Hematopoietic multipotent progenitor cell (in vitro differentiated cells): ENCODE data around the gene UGGT2. TPM values are rescaled to one million over a fixed set of nuclear protein-coding genes. Genes with fewer than 3 reads are reported as not detected.
A peak's percentile ranks its signal among the peaks of the same experiment; 100 is the strongest.
"Not testable (repeated sequence)": the region's sequence is repeated elsewhere in the genome, so short reads cannot be mapped to it uniquely, and the experiment has no call there.

Source experiments
- DNase-seq, 3 donors: peaks; one replicate each; pipeline ENCODE4 v3.0.0-alpha.2; 2011 to 2015; ENCODE audit warnings: low read depth in 2 of 3, low spot score in 2 of 3
- total RNA-seq: library from RNA; depleted of rRNA; stranded (reverse); fragments of >200 nt; gene quantifications from one replicate; pipeline ENCODE4 v1.2.3, GENCODE V29; 2012

Gene UGGT2
- total RNA-seq, 1 donor: 6.5 TPM

GRCh38 chr13:96050955-96051354 is 2.2 kb downstream of the UGGT2 start:
- not testable (repeated sequence) for DNase-seq

GRCh38 chr13:96046449-96047126 is 6.6 kb downstream of the UGGT2 start:
- DNase-seq: not testable (repeated sequence)

GRCh38 chr13:96044238-96044637 is 9.0 kb downstream of the UGGT2 start:
- DNase-seq: no peak

- DNase-seq: no peak
These were observed 11.7 kb downstream of the UGGT2 start for GRCh38 chr13:96041326-96042110.

GRCh38 chr13:96036515-96036914 is 16.7 kb downstream of the UGGT2 start:
- DNase-seq: no peak

- no peak for DNase-seq
These were observed 18.5 kb downstream of the UGGT2 start for GRCh38 chr13:96034662-96035061.

- no peak for DNase-seq
These were observed 19.8 kb downstream of the UGGT2 start for GRCh38 chr13:96033220-96034015.

GRCh38 chr13:96032717-96033116 is 20.5 kb downstream of the UGGT2 start:
- no peak for DNase-seq

- DNase-seq: no peak
These were observed 24.2 kb downstream of the UGGT2 start for GRCh38 chr13:96029002-96029401.

GRCh38 chr13:96027496-96027895 is 25.7 kb downstream of the UGGT2 start:
- no peak for DNase-seq

GRCh38 chr13:96025283-96025682 is 27.9 kb downstream of the UGGT2 start:
- DNase-seq: no peak

- no peak for DNase-seq
These were observed 32.3 kb downstream of the UGGT2 start for GRCh38 chr13:96020931-96021330.

- DNase-seq: peak in 2 of 3 donors; percentile 51 to 69
These were observed 33.0 kb downstream of the UGGT2 start for GRCh38 chr13:96020155-96020575.

GRCh38 chr13:96018135-96018534 is 35.1 kb downstream of the UGGT2 start:
- no peak for DNase-seq

GRCh38 chr13:96011291-96011872 is 41.8 kb downstream of the UGGT2 start:
- DNase-seq: no peak

GRCh38 chr13:96003304-96003703 is 49.9 kb downstream of the UGGT2 start:
- DNase-seq: no peak

- no peak for DNase-seq
These were observed 50.7 kb downstream of the UGGT2 start for GRCh38 chr13:96002322-96003131.

- DNase-seq: no peak
These were observed 53.1 kb downstream of the UGGT2 start for GRCh38 chr13:96000069-96000468.

- DNase-seq: no peak
These were observed 65.4 kb downstream of the UGGT2 start for GRCh38 chr13:95987841-95988240.

- no peak for DNase-seq
These were observed 71.1 kb downstream of the UGGT2 start for GRCh38 chr13:95982144-95982543.
